Skin of body (tissue), 3 donors: ENCODE data around the gene SLC24A1. TPM values are rescaled to one million over a fixed set of nuclear protein-coding genes. Genes with fewer than 3 reads are reported as not detected.

ENCODE experiments used
- DNase-seq: peaks from one replicate; lab custom pipeline; 2025; lab: John Stamatoyannopoulos, UW
- small RNA-seq: library from RNA; depleted of rRNA; stranded (forward); fragments of <200 nt; gene quantifications from one replicate; pipeline ENCODE3, GENCODE V24; 2014; ENCODE audit warnings: low replicate concordance
- total RNA-seq: library from RNA; depleted of rRNA; stranded (reverse); fragments of >200 nt; gene quantifications from one replicate; pipeline ENCODE4 v1.2.3, GENCODE V29; 2014

Gene SLC24A1
- total RNA-seq, 1 donor from 2014 or later, result 4.8 TPM

DNA sequence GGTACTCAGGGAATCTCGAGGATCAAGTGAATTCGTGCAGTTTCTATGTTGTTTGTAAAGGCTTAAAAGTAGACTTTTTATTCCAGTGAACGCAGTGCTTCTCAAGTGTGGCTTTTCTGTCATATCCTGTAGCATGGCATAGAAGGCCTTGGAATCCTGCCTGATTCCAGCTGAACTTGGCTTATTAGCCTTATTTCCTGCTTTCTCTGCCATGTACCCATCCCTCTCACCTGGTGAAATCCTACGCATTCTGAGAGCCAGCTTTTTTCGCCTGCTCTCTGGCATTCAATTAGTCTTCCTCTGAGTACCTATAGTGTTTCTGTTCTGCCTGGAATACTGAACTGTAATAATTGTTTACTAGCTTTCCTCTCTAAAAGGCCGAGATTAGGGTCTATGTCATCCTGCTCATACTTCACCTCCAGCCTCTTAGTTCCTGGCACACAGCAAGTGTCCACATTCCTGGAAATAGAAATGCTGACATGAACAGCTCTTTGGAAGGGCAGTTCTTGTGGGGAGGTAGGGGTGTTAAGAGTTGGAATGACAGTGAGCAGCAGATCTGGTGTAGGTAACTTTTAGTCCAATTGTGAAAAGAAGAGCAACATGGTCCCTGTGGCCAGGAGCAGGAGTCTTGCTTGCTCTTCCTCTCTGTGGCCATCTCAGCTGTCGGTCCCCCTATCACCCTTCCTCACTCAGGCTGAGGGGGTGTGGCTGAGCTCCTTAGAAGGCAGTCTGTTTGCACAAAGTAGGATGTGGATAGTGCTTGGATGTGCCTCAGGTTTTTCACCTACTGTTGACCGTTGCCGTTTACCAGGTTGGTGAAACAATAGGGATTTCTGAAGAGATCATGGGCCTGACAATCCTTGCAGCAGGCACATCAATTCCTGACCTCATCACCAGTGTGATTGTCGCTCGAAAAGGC is 30.4 kb downstream of the SLC24A1 start:
- DNase-seq, result no peak

DNA sequence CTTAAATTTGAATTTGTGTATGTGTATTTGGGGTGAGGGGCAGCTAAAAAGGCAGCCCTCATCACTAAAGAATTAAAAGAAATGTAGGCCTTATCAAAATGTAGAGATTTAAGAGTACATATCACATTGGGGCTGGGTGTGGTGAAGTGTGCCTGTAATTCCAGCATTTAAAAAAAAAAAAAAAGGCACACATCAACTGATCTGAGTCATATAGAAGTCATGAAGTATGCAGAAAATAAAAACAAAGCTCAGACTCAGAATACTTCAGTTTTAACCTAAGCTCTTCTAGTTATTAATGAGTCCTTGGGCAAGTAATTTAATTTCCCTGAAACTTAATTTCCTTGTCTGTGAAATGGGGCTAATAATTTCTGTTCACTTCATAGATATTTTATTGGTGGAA is 31.6 kb downstream of the SLC24A1 start:
- no peak for DNase-seq

DNA sequence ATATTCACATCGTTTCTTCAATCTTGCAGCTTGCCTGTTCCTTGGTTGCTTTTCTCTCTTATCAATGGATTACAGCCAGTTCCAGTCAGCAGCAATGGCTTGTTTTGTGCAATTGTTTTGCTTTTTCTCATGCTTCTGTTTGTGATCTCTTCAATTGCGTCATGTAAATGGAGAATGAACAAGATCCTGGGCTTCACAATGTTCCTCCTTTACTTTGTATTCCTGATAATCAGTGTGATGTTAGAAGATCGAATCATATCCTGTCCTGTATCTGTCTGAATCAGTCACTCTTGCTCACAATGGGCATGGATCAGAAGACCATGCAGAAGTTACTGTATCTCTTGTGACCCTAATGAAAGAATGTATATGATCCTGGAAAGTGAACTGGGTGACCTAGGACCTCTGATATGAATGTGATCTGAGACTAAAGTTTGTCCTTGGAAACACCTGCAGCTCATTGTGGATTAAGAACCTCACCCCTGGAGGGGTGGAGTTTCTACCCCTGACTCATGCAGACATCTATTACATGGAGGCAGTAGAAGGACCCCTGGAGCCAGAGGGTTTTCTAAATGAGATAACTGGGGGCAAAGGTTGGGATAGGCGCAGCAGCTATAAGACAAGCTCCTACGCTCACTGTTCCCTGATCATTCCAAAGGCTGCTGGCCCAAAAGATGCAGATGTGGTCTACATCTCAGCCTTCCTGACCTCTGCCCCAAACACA is 32.2 kb downstream of the SLC24A1 start:
- DNase-seq, result no peak

DNA sequence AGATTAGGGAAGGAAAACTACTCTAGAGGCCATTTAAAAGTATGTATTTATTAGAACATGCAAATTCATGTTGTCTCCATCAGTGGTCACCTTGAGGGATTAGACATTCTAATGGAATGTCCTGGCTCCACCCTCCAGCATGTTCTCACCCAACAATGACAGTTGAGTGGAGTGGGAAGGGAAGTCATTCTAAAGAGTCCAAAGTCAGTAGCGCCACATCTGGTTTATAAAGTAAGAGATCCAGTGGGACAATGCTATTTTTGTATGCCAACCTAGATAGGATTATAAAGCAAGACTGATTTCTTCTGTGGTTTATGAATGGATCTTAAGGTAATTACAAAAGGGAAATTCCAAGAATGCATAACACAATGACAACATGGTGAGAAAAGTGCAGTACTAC is 33.3 kb downstream of the SLC24A1 start:
- DNase-seq, result no peak

DNA sequence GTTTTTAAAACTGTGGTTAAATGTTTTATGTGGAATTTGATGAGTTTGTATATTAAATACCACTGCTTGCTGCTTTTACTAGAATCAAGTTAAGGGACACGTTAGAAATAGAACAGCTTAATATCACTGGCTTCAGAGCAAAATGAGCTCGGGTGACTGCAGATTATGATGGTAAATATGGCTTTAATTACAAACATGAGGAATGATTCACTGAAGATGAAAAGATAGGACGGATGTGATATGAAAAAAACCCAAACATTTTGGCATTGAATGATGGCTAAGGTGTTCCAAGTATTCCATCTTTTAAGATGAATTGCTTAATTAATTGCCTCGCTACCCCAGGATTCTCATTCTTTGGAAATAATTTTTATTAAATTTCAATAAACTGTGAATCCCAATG is 33.7 kb downstream of the SLC24A1 start:
- DNase-seq, result no peak

DNA sequence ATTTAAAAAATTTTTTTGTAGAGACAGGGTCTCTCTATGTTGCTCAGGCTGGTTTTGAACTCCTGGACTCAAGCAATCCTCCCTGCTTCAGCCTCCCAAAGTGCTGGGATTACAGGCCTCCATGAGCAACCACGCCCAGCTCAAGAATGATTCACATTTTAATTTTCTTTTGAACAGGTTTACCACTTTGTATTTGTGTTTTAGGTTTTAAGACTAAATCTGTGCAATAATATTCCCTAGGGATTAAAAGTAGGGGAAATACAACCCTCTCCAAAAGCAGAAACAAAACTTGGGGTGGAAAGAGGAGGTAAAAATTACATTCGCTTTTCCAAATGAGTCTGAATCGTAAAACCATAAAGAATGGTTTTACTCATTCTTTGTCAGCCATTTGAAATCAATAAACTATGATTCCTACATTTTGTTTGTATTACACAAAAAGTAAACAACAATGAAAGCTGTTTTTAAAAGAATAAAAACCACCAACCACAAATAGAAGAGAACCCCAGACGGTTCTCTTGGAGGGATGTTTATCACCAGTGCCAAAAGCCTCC is 37.8 kb downstream of the SLC24A1 start:
- DNase-seq, result no peak

DNA sequence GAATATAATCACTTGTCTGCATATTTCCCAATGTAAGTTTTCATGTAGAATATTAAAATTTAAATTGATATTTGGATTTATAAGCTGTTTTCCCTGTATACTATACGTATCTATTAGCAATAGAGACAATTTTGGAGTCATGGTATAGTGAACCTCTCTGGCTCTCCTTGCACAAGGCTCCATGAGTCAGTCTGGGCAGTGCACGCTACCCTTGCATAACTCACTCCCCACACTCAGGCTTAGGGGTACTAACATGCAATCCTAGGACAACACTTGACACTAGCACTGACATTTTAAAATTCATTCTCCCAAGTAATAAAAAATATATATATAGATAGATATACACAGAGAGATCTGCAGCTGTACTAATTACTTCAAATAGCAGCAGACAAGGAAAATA is 39.2 kb downstream of the SLC24A1 start:
- no peak for DNase-seq

DNA sequence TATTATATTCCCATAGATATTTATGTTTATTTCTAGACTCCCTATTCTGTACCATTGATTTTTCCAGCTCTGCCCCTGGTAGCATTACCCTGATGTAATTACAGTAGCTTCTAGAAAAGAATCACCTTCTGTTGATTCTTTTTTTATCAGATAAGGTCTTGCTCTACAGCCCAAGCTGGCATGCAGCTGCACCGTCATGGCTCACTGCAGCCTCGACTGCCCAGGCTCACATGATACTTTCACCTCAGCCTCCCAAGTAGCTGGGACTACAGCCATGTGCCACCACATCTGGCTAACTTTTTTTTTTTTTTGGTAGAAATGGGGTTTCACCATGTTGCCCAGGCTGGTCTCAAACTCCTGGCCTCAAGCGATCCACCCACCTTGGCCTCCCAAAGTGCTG is 41.8 kb downstream of the SLC24A1 start:
- no peak for DNase-seq

DNA sequence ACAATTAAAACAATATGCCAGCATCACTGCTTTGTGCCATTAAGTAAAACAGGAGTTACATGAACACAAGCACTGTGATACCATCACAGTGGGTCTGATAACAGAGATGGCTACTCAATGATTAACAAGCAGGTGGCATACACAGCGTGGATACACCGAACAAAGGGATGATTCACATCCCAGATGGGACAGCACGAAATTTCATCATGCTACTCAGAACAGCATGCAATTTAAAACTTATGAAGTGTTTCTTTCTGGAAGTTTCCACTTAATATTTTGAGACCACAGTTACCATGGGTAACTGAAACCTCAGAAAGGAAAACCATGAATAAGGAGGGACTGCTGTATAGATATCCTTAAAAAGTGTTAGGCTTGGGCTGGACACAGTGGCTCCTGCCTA is 44.5 kb downstream of the SLC24A1 start:
- no peak for DNase-seq

DNA sequence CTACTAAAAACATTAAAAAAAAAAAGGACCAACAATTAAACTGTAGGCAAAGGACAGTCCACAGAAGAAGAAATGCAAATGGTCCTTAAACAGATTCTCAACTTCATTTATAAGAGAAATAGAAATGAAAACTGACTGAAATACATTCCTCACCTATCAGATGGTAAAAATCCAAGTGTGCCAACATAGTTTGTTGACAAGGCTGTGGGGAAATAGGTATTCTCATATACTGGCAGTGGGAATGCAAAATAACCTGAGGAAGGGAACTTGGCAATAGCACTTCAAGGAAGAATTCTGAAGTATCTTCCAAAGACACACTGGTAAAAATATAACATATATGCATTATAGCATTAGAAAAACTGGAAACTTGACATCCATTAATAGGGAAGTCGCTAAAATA is 53.8 kb downstream of the SLC24A1 start:
- DNase-seq, result no peak

DNA sequence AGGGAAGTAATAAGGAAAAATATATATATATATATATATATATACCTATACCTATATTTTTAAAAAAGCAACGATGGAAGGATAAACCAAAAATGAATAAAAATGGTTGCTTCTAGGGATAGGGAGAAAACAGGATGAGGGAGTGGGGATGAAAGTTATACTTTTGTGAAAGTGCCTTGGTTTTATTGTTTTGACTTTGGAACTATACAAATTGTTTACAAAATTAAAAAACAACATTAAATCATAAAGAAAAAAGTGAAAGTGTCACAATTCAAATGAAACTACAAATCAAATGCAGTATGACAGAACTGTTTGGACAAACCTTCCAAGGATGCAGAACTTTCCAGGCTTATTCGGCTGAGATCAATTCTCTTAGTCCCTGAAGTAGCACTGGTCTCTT is 54.4 kb downstream of the SLC24A1 start:
- DNase-seq, result no peak

DNA sequence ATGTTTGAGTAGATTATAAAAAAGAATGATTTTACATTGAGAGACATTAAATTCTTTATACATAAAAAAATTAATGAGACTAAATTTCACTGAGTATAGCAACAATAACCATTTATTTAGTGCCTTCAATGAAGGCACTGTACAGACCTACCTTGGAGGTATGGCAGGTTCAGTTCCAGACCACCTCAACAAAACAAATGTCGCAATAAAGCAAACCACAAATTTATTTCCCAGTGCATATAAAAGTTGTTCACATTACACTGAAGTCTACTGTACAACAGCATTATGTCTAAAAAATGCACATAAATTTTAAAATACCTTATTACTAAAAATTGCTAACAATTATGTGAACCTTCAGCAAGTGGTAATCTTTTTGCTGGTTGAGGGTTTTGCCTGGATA is 58.8 kb downstream of the SLC24A1 start:
- DNase-seq, result no peak

DNA sequence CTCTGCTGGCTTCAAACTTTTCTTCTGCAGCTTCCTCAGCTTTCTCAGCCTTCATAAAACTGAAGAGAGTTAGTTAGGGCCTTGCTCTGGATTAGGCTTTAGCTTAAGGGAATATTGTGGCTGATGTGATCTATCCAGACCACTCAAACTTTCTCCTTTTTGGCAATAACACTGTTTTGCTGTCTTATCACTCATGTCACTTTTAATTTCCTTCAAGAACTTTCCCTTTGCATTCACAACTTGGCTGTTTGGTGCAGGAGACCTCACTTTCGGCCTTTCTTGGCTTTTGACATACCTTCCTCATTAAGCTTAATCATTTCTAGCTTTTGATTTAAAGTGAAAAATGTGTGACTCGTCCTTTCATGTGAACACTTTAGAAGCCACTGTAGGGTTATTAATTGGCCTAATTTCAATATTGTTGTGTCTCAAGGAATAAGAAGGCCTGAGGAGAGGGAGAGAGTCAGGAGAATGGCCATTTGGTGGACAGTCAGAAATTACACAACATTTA is 60.7 kb downstream of the SLC24A1 start:
- no peak for DNase-seq

DNA sequence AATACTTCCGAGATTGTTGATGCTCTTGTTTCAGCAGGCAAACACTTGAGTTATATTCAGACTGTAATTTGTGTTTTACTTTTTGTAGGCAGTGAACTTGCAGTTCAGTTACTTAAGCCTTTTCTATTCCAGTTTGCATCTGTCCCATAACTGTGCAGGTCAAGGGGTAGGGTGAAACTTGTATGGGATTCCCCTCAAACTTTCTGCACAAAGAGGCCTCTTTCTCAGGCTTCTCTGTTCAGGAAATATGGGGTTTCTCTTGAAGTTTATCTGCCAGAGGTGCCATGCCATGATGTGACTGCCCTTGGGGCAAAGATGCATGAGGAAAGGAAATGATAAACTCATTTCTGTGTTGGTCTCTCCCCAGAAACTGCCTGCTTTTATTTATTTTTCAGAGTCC is 66.7 kb downstream of the SLC24A1 start:
- no peak for DNase-seq

DNA sequence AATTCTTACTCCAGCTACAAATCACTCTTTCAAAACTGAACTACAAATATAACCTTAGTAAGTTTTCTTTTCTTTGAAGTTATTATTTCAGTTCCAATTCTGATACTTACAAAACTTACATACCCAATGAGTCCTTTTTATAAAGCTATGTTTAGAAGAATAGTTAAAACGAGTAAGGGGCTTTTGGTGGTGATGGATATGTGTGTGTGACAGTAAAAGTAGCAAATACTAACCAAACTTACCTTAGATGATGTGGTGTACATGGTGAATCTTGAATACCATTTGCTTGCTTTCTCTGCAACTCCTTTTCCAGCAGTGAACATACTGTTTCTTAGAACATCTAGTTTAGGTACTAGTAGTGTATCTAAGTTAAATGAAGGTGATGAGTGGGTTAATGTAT is 68.4 kb downstream of the SLC24A1 start:
- no peak for DNase-seq

DNA sequence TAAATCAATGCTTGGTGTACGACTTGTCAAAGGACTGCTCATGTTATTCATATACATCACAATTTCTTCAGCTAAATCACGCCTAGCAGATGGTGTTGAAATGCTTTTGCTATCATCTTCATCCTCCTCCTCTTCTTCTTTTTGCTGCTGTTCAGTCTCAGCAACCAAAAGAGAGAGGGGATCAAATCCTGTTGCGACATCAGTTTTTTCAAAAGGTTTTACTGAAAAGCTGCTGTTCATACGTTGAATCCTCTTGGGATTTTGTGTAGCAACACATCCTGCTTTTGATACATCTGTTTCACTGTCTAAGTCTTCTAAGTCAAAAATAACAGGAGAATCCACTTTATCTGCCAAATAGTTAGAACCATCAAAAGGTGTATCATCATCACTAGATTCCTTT is 69.0 kb downstream of the SLC24A1 start:
- no peak for DNase-seq

DNA sequence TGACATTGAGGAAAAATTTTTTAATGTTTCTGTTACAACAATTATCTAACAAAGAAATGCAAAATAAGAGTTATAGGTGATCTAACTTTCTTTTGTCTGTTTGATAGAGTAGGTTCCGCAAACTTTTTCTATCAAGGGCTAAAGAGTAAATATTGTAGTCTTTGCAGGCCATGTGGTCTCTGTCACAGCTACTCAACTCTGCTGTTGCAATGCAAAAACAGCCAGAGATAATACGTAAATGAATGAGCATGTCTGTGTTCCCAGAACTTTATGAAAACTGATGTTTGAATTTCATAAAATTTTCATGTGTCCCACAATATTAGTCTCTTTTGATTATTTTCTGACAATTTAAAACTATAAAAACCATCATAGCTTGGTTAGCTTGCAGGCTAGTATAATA is 73.3 kb downstream of the SLC24A1 start:
- no peak for DNase-seq

Small RNA genes lying within 50 kb of the gene (small RNA-seq; reads per million reads assigned to genes)
- gene SNORD13E, result not detected

Other genes with a start within 250 kb of the SLC24A1 start
- 0.69 TPM for gene IGDCC3, start 243.9 kb upstream of the SLC24A1 start, total RNA-seq
- 25.2 TPM for gene IGDCC4, start 199.0 kb upstream of the SLC24A1 start, total RNA-seq
- 38.5 TPM for gene DPP8, start 104.2 kb upstream of the SLC24A1 start, total RNA-seq
- gene HACD3, start 91.5 kb upstream of the SLC24A1 start, total RNA-seq, result 55.4 TPM
- 23.9 TPM for gene INTS14, start 10.8 kb upstream of the SLC24A1 start, total RNA-seq
- gene DENND4A, start 170.4 kb downstream of the SLC24A1 start, total RNA-seq, result 33.6 TPM
- 71.7 TPM for gene RAB11A, start 247.6 kb downstream of the SLC24A1 start, total RNA-seq